ENCODE results near the gene BEND4. TPM values are rescaled to one million over a fixed set of nuclear protein-coding genes. Genes with fewer than 3 reads are reported as not detected.
"Not testable (repeated sequence)": the region's sequence is repeated elsewhere in the genome, so short reads cannot be mapped to it uniquely, and the experiment has no call there.

BEND4 gene
- total RNA-seq = 0.34 and 0.37 TPM in 2 replicates

GRCh38 chr4:42152507-42153504 lies at the start of gene BEND4:
Gene BEND4 (minus strand): TSS chr4:42152655. CDS start chr4:42152143, 512 bp downstream.
- intact Hi-C loops (cut with micrococcal nuclease) = loop anchor here (5.0 to 10.0 kb wide), 3 partner anchors 244 to 398 kb away; partner anchors contain the start of gene SHISA3

DNA sequence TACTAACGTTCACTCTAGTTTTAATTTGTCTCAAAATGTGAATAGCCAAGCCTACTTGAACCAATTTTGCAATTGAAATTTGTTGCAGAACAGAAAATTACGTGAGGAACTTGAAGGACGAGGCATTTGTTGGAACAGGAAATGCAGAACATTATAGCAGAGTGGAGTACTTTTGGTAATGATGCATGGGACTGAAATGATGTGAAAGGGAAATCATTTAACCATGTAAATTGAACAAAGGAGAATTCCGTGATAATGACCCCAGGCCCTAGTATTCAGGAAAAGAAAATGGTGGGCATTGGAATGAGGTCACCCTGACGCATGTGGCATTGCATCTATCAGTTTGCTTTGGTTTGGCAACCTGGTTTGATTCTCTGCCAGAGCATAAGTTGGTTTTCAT lies 44.9 kb upstream of the BEND4 start:
- intact Hi-C loops (cut with micrococcal nuclease) = no loop called here

DNA sequence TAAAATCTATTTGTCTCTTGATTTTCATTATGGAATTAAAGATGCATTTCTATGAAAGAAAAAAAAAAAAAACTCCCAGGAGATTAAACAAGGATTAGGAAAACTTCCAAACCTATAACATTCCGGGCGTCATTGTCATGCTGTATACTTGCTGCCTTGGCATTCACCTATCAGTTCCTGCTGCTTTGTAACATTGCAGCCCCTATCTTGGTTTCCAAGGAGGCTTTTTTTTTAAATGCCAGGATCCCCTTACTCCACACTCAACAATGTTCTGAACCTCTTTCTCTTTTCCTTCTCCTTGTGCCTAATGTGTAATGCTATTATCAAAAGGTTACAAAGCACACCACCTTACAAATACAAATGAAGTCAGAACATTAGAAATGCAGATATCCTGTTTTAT lies 20.5 kb upstream of the BEND4 start:
- intact Hi-C loops (cut with micrococcal nuclease) = no loop called here

- intact Hi-C loops (cut with micrococcal nuclease) = no loop called here
Observed at GRCh38 chr4:42172128-42172790, 19.8 kb upstream of the BEND4 start.

- intact Hi-C loops (cut with micrococcal nuclease) = no loop called here
Observed at GRCh38 chr4:42167709-42168108, 15.3 kb upstream of the BEND4 start.

GRCh38 chr4:42166186-42166585 lies 13.7 kb upstream of the BEND4 start:
- intact Hi-C loops (cut with micrococcal nuclease) = not testable (repeated sequence)

GRCh38 chr4:42159271-42160001 lies 7.0 kb upstream of the BEND4 start:
- intact Hi-C loops (cut with micrococcal nuclease) = loop anchor here (10.0 kb wide), 2 partner anchors 275 to 405 kb away; no protein-coding TSS in a partner anchor

- intact Hi-C loops (cut with micrococcal nuclease) = loop anchor here (5.0 to 10.0 kb wide), 3 partner anchors 245 to 397 kb away; partner anchors contain the start of gene SHISA3
Observed at GRCh38 chr4:42151568-42152506, 618 bp downstream of the BEND4 start.

DNA sequence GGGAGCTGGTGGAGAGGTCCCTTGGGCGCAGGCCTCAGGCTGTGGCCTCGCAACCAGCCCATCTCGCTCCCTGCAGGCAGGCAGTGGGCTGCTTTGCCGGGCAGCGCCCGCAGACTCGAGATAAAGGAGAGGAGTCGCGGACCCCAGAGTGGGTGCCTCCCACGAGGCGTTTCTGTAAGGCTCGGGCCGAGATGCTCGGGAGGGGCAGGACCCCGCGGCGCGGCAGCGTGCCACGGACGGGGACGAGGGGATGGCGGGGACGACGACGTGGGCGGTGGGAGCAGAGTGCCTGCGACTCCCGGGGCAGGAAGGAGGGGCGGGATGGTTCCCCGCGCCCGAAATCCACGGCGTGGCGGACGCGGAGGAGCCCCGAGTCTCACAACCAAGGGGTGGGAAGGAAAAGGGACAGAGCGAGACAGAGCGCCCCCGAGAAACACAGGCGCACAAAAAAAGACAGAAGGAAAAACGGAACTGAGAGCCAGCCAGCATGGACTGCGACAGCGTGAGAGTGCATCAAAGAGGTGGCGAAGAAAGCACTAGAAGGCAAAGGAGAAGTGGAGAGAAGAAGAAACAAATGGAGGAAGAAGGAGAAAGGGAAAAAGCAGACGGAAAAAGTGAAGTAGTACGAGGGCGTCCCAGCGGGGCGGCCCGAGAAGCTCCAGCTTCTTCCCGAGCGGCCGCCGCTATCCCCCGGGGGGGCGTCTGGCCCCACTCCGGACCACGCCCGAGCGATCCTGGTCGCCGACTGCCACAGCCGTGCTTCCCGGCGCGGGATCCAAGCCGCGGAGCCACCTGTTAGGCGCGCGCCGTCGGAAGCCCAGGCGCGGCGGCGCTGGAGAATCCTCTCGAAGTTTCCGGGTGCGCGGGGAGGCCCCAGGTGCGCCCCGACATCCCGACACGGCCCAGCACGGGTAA lies 1.5 kb downstream of the BEND4 start:
- intact Hi-C loops (cut with micrococcal nuclease) = loop anchor here (5.0 to 10.0 kb wide), 3 partner anchors 246 to 396 kb away; partner anchors contain the start of gene SHISA3

DNA sequence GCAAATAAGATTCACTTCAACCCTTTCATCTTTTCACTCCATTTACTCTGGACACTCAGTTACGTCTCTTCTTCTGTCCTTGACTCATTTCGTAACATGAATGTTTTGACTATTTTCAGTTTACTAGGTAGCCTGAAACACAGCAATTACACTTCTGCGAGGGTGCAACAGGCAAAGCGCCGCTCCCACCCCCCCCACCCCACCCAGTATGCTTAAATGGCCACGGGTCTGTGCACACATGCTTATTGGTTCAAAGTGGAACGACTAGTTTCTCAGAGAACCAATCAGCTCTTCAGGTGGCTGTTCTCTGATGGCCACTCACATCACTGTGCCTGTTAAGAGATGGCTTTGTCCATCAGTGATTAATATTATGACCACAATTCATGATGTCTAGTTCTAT lies 3.5 kb downstream of the BEND4 start:
- intact Hi-C loops (cut with micrococcal nuclease) = no loop called here

GRCh38 chr4:42148425-42148824 lies 4.0 kb downstream of the BEND4 start:
- intact Hi-C loops (cut with micrococcal nuclease) = no loop called here

- intact Hi-C loops (cut with micrococcal nuclease) = no loop called here
Observed at GRCh38 chr4:42144028-42144427, 8.4 kb downstream of the BEND4 start.

- intact Hi-C loops (cut with micrococcal nuclease) = no loop called here
Observed at GRCh38 chr4:42142591-42142990, 9.9 kb downstream of the BEND4 start.

GRCh38 chr4:42136371-42136770 lies 16.1 kb downstream of the BEND4 start:
- intact Hi-C loops (cut with micrococcal nuclease) = no loop called here

DNA sequence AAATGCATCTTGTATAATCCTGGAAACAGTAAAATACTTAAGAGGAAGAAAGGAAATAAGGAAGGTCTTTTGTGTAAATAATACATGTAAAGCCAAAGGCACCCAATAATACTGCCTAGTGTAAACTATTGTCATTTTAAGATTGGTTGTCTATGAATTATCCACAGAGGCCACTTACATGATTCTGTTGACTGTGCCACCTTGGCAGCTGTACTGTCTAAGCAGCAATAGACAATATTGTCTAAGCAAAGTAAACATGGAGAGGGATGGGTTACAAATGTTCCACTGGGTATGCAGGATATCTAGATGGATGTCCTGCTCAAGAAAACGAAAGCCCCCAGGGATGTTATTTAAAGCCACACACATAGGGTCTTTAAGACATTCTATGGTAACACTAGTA lies 19.4 kb downstream of the BEND4 start:
- intact Hi-C loops (cut with micrococcal nuclease) = no loop called here

GRCh38 chr4:42132099-42132498 lies 20.4 kb downstream of the BEND4 start:
- intact Hi-C loops (cut with micrococcal nuclease) = no loop called here

DNA sequence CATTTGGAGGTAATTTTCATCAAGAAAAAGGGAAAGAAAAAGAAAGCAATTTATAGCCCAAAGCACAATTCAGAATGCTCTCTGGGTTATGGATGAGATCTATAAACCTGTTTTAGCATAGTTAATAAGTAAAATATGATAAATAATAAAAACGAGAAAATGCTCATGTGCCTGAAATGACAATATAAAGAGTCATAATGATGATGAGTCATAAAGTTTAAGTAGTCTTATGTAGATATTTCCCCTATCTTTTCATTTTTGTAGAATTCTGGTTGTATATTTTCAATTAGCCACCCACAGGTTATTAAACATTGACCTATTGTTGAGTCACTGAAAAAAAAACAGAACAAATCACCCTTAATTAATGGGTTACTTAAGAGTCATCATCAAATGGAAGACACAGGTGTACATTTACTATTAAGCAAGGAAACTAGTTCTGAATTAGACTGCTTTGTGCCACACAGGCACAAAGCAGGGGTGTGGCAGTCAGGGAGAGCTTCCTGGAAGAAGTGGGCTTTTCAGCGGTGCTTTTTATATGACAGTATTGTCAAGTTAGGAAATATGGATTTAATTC lies 29.3 kb downstream of the BEND4 start:
- intact Hi-C loops (cut with micrococcal nuclease) = no loop called here

- intact Hi-C loops (cut with micrococcal nuclease) = no loop called here
Observed at GRCh38 chr4:42122237-42122636, 30.2 kb downstream of the BEND4 start.

- intact Hi-C loops (cut with micrococcal nuclease) = no loop called here
Observed at GRCh38 chr4:42119886-42120285, 32.6 kb downstream of the BEND4 start.

All from T-helper 1 cell treated with Interleukin-12 subunit alpha and Interleukin-12 subunit beta and Interleukin-4 antibody, amounts not matched to agents 30 ng/mL and 1 ng/mL, for 36 hours (primary cell).